ENCODE measurements around the gene WHRN.

The WHRN gene

GRCh38 chr9:114513959-114514267, 8.6 kb upstream of the WHRN start:
- DNase-seq (ENCODE audit: low read depth) = no peak

DNA sequence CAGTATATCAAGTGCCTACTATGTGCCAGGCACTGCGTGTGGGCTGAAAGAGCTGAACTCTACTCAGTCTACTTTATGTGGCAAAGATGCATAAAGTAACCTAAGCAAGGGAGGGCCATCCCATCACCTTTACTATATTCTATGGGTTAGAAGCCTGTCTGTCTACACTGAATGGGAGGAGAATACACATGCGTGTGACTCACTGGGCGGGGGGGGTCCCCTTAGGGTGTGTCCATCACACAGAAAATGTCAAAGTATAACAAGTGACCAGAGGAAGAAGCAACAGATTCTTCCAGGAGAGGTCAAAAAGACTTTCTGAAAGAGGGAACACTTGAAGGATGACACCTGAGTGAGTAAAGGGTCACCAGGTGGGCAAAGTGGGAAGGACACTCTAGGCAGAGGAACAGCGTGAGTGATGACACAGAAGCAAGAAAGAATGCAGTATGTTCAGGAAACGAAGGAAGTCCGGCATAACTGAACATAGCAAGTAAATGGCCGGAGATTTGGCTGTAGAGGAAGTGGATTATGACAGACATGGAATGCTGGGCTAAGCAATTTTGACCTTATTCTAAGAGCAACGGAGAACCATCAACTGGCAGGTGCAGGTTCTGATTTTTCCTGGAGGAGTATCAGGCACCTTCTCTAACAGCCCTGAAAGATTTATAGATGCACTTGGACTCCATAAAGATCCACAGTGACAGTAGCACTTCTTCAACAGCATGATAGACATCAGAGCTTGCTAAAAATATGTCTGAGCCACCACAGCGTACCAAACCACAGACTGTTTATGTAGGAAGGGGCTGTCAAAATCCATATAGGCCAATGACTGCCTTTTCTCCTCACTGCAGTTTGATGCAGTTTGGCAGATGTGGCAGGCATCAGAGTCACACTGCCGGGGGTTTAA, 8.0 kb upstream of the WHRN start:
- DNase-seq (ENCODE audit: low read depth) = no peak

DNA sequence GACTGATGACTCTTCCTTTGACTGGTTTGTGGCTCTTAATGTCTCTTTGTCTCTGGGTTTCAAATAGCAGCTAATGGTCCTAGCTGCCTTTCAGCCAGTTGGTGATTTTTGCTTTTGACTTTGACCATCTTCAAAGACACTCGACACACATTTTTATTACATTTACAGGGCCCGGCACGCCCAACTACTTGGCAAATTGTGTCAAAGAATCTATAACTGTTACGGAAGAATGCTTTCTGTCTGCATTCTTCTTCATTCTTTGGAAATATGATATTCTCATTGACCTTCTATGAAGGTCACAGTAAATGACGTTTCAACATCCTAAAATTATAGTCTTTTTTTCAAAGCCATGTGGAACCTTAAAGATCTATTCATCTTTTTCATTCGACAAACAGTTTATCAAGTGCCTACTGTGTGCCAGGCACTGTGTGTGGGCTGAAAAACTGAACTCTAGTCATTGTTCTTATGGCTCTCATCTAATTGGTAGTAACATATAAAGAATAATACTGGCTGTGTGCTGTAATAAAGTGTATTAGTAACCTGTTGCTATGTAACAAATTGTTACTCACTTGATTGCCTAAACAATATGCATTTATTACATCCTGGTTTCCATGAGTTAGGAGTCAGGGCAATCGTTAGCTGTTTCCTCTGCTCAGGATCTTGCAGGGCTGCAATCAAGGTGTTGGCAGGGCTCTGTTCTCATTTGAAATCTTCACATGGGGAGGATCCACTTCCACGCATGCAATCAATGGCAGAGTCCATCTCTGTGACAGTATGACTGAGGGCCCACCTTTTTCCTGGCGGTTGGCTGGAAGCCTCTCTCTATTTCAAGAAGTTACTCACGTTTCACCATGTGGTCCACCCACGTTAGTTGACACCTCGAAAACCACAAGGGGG, 7.0 kb upstream of the WHRN start:
- DNase-seq (ENCODE audit: low read depth) = no peak

- no peak for DNase-seq (ENCODE audit: low read depth)
These were observed 2.5 kb upstream of the WHRN start for GRCh38 chr9:114507726-114508125.

- no peak for DNase-seq (ENCODE audit: low read depth)
These were observed 763 bp upstream of the WHRN start for GRCh38 chr9:114506082-114506390.

- no peak for DNase-seq (ENCODE audit: low read depth)
These were observed 709 bp downstream of the WHRN start for GRCh38 chr9:114504341-114505186.

DNA sequence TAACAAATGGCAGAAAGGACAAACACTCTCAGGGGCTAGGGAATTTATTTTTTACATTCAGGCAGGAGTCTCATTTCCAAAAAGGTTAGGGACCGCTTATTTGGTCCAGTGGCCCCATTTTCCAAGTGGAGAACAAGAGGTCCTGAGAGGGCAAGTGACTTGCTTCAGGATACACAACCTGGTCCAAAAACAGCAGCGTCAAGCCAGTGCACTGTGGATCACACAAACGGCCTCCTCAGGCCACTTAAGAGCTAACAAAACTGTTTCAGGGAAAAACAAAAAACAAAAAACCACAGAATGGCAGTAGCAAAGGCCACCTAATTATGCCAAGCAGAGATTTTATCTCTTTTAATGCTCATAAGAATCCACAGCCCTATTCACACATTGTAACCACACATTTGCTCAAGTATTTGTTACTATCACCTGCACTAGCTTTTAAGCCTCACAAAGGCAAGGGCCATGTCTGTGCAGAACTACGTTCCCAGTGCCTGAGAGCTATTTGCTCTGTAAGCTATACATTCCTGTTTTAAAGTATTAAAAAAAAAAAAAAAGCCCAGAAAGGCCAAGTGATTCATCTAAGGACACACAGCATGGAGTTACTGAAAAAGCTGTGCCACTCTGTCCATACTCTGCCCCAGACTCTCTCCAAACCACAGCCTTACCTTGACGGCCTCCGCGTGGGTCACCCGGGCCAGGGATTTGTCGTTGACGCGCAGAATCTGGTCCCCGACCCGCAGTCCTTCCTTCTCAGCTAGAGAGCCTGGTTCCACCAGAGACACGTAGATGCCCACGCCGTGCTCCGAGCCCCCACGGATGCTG, 1.5 kb downstream of the WHRN start:
- DNase-seq (ENCODE audit: low read depth) = no peak

- no peak for DNase-seq (ENCODE audit: low read depth)
These were observed 2.3 kb downstream of the WHRN start for GRCh38 chr9:114503009-114503408.

DNA sequence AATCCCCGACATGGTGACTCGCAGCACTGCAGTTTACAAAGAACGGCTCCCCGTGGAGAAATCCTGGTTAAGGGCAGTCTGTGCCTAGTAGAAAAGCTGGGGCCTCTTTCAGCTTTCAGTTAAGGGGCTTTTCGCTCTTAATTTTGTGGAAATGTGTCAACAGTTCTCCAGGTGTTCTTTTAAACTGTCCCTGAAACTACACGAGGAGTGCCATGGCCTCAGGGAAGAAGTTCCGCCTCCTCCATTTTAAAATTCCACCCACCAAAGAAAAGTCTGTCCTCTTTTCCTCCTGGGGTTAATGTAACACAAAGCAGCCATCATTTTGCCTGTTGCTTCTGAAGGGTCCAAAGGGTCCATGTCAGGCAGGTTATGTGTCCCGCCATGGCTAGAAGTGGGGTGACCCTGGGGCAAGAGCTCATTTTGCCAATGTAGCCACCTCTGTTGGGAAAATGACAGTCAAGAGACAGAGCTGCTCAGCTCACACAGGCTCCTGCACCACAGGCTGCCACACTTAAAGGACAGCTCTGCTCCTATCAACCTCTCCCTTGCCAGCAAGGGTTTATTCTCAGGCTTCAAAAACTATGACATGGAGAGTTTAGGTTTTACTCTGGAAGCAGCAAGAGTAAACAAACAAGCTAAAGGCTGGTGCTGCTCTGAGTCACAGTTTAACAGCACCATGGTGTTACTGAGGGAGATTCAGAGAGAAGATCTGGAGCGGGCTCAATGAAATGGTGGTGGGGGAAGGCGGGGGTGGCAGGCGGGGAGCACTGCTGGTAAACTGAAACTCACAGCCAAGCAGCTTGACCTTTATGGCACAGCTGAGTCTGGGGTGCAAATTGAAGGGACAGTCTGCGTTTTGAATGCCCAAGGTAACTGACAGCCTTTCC, 3.2 kb downstream of the WHRN start:
- DNase-seq (ENCODE audit: low read depth) = no peak

DNA sequence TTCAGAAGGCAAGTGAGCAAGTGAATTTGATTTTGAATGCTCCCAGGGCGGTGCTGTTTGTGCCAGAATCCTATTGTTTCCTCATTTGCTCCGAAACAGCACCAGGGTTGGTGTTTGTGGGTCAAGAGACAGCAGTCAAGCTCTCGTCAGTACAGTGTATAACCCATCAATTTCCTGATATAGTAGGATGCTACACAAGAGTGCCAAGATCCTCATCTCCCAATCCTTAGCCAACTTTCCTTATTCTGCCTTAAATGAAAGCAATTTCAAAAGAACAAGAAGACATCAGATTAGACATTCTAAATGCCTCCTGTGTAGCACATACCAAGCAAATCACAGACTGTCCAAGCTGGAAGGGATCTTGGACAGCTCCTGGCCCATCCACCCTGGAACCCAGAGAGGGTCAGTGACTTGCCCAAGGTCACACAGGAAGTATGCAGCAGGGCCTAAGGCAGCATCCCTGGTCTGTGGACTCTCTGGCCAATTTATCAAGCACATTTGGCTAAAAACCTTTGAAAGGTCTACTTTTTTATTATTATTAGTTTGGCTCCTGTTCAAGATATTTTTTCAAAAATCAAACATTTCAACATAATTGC, 4.5 kb downstream of the WHRN start:
- DNase-seq (ENCODE audit: low read depth) = no peak

DNA sequence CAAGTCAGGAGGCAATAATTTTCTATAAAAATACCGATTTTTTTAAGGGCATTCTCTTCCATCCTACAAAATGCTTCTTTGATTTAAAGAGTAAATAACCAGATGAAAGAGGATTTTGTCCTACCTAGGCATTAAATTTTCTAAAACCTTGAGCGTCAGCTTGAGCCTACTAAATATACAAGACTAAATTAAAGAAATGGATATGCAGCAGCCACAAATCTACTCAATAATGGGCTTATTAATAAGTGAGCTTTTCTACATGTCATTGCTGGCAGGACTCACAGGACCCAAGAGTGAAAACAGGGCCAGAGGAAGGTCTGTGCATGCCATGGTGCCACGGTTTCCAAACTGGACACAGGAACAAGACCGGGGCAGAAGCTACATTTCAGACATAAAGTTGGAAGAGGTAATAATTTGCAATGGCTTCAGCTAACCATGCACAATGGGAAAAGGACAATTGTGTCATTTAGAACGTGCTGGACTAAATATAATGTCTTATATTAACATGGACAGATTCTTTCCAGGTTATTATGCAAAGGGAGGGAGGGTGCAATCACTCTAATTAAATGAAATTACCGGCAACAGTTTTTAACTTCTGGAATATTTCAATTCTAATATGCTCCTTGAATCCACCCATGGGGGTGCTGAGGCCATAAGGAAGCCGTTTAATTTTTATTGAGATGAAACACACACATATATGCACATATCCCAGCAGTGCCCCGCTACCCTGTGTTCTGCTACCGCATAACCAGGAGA, 5.2 kb downstream of the WHRN start:
- no peak for DNase-seq (ENCODE audit: low read depth)

GRCh38 chr9:114499528-114499927, 5.7 kb downstream of the WHRN start:
- no peak for DNase-seq (ENCODE audit: low read depth)

- no peak for DNase-seq (ENCODE audit: low read depth)
These were observed 7.4 kb downstream of the WHRN start for GRCh38 chr9:114497727-114498382.

DNA sequence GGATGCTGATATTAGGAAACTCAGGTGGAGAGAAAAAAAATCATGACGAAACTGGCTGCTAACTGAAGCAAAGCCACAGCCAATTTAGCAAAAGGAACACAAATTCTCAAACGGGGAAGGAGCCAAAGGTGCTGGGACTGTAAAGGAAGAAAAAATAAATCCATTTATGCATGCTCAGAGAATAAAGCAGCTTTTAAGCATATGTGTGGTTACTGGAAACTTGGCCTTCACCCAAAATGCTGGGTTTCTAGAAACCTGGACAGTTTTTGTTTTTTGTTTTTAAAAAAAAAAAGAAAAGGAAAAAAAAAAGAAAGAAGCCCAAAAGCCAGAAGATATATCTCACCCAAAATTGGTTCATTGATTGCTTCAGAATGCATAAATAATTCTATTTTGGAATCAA, 8.0 kb downstream of the WHRN start:
- no peak for DNase-seq (ENCODE audit: low read depth)

- no peak for DNase-seq (ENCODE audit: low read depth)
These were observed 9.3 kb downstream of the WHRN start for GRCh38 chr9:114496011-114496410.

DNA sequence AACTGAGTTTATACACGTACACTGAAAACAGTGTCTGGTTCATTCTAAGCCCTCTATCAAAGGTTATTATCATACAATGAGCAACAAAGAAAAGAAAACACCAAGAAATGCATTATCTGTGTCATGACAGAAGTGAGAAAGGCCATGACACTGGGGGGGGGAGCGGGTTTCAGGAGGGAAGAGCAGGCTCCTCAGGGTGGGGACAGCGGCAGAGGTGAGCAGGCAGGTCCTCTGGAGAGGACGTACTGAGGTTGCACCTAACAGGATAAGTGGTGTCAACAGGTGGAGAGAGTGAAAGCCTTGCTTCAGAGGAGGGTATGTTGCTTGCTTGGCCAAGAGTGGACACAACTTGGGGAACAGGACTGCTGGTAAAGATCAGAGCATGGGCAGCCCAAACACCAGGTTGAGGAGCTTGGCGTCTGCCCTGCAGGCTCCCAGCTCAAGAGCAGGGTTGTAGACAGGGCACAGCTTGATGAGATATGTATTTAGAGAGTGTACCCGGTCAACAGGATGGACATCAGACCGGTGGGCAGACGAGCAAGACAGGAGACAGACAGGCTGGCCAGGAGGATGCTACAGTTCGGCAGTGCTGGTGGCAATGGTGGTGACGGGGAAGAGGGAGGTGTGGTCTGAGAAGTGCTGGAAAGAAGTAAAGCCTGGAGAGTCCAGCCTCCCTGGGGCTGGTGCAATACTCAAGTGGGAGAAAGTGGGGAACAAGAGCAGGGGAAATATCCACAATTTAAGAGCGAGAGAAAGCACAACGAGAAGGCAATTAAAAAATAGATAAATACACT, 10.3 kb downstream of the WHRN start:
- no peak for DNase-seq (ENCODE audit: low read depth)

DNA sequence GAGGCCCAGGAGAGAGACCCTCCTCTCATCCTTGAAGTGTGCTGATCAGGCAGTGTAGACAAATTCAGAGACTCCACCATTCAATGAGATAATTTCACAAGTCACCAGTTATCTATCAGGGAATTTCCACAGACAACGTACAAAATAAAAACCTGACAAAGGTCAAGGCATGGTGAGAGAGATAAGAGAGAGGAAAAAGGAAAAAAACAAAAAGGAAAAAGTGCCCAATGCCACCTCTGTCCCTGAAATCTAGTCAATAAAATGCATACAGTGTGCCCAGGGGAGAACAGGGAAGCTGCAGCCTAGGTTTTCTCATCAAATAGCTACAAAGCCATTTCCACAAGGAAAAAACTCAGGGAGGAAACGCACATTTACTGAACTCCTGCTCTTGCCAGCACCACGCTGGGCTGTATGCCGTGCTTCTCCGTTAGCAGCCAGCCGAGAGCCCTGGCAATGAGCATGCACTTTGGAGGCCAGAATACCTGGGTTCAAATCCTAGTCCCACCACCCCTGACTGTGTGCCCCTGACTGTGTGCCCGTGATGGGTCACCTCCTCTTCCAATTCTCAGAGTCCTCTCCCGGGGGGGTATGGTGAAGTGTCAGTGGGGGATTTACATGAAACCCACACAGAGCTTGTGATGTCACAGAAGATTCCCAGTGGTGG, 11.6 kb downstream of the WHRN start:
- no peak for DNase-seq (ENCODE audit: low read depth)

GRCh38 chr9:114492991-114493390, 12.3 kb downstream of the WHRN start:
- no peak for DNase-seq (ENCODE audit: low read depth)
